ENCODE data around the gene SELENBP1.
"Not testable (repeated sequence)": the region's sequence is repeated elsewhere in the genome, so short reads cannot be mapped to it uniquely, and the experiment has no call there.

Gene SELENBP1

DNA sequence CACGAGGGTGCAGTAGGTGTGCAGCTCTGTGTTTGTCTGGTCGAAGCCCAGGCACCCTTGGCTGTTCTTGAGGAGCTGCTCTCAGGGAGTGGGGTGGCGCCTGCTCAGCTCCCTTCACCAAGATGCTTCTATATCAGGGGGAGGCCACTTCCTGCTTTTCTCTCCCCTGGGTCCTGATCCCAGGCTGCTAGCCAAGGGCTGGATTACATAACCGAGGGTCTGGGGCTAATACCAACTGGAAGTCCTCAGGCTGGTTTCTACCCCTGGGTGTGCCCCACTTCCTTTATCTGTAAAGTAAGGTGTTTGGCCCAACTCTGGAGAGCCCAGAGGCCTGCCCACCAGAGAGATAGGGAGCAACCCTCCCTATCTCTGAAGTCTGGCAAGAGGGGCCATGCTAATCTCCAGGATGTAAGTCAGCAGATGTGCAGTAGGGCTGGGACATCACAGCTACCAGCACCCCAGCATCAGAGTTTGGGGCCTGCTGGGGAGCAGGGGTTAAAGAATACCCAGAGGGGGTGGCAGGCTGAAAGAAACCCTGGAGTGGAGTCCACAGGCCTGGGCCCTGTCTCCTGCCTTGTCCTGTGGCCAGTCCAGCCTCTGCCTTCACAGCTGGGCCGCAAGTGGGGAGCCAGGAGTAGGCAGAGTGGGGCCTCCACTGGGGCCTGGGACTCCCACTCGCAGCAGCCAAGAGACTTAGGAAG, 2.1 kb downstream of the SELENBP1 start:
- Histone ChIP-seq H3K27ac (ENCODE audit: low read depth, low read length) (peak overlapping the region; percentile 86), H3K4me3 (ENCODE audit: low read length) (peak overlapping the region; percentile 51), H3K4me1 (ENCODE audit: control insufficient read depth, insufficient read depth, low read length) (peaks cover 19% of the 10 kb centered on the region), H3K9ac (ENCODE audit: low read length) (peak overlapping the region; percentile 32), H3K27me3 (ENCODE audit: control insufficient read depth, insufficient read depth, low read length) (no peaks in the 10 kb centered on the region), H3K36me3 (ENCODE audit: control insufficient read depth, insufficient read depth, low read length) (peaks cover 14% of the 10 kb centered on the region)

DNA sequence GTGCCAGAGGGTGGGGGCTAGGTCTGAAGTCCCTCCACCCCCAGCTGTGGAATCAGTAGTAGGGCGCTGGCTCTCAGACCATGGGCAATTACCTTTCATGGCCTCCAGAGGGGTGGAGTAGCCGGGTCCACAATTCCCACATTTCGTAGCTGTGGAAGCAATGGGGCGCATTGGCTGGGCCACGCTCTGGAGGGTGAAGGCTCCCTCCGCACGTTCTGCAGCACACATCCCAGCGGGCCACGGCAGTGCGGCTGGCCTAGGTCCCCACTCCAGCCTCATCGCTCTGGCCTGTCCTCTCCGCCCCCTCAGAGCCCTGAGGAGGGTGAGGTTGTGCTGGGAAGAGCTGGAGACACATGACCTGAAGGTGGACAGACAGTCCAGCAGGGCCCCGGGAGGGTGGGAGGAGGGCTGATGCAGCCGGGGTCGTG, 2.9 kb downstream of the SELENBP1 start:
- Histone ChIP-seq H3K36me3 (ENCODE audit: control insufficient read depth, insufficient read depth, low read length) (peaks cover 21% of the 10 kb centered on the region), H3K4me1 (ENCODE audit: control insufficient read depth, insufficient read depth, low read length) (peaks cover 19% of the 10 kb centered on the region), H3K27me3 (ENCODE audit: control insufficient read depth, insufficient read depth, low read length) (no peaks in the 10 kb centered on the region), H3K27ac (ENCODE audit: low read depth, low read length) (no peak overlapping the region), H3K9ac (ENCODE audit: low read length) (no peak overlapping the region), H3K4me3 (ENCODE audit: low read length) (peak overlapping the region; percentile 51)

DNA sequence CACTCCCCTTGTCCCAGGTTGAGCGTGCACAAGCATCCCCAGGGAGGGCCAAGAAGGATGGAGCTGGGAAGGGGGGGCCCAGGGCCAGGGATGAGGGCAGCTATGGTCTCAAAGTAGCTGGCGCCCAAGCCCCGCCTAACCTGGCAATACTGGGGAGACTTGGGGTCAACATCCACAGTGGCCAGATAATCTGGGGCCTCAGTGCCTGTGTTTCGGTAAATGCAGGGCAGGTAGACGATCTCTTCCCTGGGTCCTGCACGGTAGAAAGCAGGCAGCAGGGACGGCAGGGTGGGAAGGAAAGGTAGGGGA, 3.2 kb downstream of the SELENBP1 start:
- Histone ChIP-seq H3K4me1 (ENCODE audit: control insufficient read depth, insufficient read depth, low read length) (peaks cover 19% of the 10 kb centered on the region), H3K9ac (ENCODE audit: low read length) (no peak overlapping the region), H3K4me3 (ENCODE audit: low read length) (no peak overlapping the region), H3K27ac (ENCODE audit: low read depth, low read length) (no peak overlapping the region), H3K27me3 (ENCODE audit: control insufficient read depth, insufficient read depth, low read length) (no peaks in the 10 kb centered on the region), H3K36me3 (ENCODE audit: control insufficient read depth, insufficient read depth, low read length) (peaks cover 25% of the 10 kb centered on the region)

DNA sequence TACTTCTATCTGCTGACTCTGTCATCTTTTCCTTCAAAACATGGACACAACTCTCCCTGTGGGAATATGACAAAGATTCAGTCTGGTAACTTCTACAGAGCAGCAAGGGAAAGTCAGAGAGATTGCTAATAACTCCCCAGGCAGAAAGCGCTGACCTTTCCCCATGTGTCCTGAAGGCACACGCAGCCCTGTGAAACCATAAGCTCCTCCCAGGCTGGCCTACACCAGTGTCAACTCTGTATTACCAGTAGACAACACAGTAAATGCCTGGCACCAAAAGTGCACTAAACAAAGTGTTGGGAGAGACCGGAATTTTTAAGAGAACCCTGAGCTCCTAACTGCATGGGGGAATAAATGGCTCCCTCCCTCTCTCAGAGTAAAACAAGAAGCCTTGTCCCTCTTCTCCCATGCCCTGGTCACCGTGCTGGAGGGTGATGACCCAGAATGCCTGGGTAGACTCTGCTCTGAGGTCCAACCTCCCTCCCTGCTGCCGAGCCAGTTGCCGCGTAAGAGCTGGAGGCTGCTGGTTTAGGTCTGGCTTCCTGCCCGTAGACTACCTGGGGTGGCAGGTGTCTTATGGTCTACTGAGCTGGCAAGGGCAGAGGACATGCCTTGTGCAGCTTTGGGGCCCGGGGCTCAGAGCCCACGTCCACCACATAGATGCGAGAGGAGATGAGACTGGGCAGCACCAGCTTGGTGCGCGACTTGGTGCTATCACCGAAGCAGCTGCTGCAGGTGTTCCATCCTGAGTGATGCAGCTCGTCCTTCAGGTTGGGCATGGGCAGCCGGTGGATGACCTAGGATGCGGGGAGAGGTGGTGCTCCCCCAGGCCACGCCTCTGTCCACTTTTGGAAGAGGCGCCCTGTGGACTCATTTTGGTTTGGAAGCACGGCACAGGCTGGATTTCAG, 3.9 kb downstream of the SELENBP1 start:
- no peak overlapping the region for H3K9ac ChIP-seq (ENCODE audit: low read length)
- no peak overlapping the region for H3K4me3 ChIP-seq (ENCODE audit: low read length)
- H3K4me1 ChIP-seq (ENCODE audit: control insufficient read depth, insufficient read depth, low read length): peaks cover 19% of the 10 kb centered on the region
- peaks cover 28% of the 10 kb centered on the region for H3K36me3 ChIP-seq (ENCODE audit: control insufficient read depth, insufficient read depth, low read length)
- H3K27ac ChIP-seq (ENCODE audit: low read depth, low read length): no peak overlapping the region
- no peaks in the 10 kb centered on the region for H3K27me3 ChIP-seq (ENCODE audit: control insufficient read depth, insufficient read depth, low read length)

DNA sequence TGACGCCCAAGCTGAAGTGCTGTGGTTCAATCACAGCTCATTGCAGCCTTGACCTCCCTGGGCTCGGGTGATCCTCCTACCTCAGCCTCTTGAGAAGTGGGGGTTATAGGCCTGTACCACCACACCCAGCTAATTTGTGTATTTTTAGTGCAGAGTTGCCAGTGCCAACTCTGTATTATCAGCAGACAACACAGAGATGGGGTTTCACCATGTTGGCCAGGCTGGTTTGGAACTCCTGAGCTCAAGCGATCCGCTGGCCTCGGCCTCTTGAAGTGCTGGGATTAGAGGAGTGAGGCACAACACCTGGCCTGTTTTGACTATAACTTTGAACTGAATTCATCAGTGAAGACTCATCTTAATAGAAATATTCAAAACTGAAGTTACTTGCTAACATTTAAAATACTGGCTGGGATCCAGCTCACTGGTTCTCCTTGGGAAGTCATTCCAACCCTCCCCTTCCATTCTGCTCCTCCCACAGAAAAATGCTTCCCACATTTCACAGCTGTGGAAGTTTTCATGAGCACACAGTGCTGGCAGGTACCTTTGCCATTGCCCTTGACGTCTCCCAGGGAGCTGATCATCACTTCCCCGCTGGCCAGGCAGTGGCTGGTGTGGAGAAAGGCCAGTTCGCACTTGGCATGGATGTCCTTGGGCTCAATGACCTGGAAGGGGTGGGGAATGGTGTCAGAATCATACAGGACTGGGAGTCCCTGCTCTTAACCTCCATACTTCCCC, 4.7 kb downstream of the SELENBP1 start:
- no peaks in the 10 kb centered on the region for H3K27me3 ChIP-seq (ENCODE audit: control insufficient read depth, insufficient read depth, low read length)
- no peak overlapping the region for H3K4me3 ChIP-seq (ENCODE audit: low read length)
- peaks cover 19% of the 10 kb centered on the region for H3K4me1 ChIP-seq (ENCODE audit: control insufficient read depth, insufficient read depth, low read length)
- peaks cover 28% of the 10 kb centered on the region for H3K36me3 ChIP-seq (ENCODE audit: control insufficient read depth, insufficient read depth, low read length)
- H3K9ac ChIP-seq (ENCODE audit: low read length): no peak overlapping the region
- H3K27ac ChIP-seq (ENCODE audit: low read depth, low read length): no peak overlapping the region

DNA sequence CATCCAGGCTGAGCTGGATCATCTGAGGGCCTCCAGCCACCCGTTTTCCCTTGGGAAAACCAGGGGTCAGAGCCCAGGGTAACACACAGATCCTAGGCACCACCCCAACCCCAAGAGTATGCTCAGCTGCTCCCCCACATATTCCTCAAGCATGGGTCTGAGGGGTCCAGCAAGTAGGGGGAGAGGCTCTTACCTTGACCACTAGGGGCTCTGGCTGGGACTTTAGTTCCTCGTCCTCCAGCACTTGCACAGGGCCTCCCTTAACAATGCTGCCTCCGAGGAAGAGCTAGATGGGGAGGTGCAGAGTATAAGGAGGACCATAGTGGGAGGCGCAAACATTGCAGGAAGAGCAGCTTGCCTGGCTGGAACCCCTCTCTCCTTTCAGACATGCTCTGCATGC, 7.5 kb downstream of the SELENBP1 start:
- Histone ChIP-seq H3K27me3 (ENCODE audit: control insufficient read depth, insufficient read depth, low read length) (no peaks in the 10 kb centered on the region), H3K4me1 (ENCODE audit: control insufficient read depth, insufficient read depth, low read length) (peaks cover 4% of the 10 kb centered on the region), H3K4me3 (ENCODE audit: low read length) (no peak overlapping the region), H3K9ac (ENCODE audit: low read length) (no peak overlapping the region), H3K36me3 (ENCODE audit: control insufficient read depth, insufficient read depth, low read length) (peaks cover 28% of the 10 kb centered on the region), H3K27ac (ENCODE audit: low read depth, low read length) (no peak overlapping the region)

DNA sequence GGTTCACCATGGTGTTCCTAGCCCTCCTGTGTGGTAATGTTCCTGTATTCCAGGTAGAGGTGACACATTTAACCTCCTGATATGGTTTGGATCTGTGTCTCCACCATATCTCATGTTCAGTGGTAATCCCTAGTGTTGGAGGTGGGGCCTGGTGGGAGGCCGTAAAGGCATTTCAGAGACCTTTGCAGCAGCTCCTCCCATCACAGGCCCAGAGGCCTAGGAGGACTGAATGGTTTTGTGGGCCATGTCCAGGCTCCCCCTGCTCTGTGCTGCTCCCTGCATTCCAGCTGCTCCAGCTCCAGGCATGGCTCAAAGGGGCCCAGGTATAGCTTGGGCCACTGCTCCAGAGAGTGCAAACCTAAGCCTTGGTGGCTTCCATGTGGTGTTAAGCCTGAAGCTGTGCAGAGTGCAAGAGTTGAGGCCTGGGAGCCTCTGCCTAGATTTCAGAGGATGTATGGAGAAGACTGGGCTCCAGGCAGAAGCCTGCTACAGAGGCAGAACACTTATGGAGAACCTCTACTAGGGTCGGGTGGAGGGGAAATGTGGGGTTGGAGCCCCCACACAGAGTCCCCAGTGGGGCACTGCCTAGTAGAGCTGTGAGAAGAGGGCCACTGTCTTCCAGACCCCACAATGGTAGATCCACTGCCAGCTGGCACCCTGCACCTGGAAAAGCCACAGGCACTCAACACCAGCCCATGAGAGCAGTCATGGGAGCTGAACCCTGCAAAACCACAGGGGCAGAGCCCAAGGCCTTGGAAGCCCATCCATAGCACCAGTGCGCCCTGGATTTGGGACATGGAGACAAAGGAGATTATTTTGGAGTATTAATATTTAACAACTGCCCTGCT, 10.0 kb downstream of the SELENBP1 start:
- Histone ChIP-seq H3K4me1 (ENCODE audit: control insufficient read depth, insufficient read depth, low read length) (no peaks in the 10 kb centered on the region), H3K36me3 (ENCODE audit: control insufficient read depth, insufficient read depth, low read length) (peaks cover 28% of the 10 kb centered on the region)

DNA sequence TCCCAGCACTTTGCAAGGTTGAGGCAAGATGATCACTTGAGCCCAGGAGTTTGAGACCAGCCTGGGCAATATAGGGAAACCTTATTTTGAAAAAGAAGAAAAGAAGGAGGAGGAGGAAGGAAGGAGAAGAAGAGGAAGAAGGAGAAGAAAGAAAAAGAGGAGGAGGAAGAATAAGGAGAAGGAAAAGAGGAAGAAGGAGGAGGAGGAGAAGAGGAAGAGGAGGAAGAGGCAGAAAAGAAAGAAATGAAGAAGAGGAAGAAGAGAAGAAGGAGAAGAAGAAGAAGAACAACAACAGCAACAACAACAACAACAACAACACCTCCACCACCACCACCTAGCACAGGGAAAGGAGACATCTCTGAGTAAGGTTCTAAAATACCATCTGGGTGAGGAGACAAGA, 10.6 kb downstream of the SELENBP1 start:
- Histone ChIP-seq H3K27ac (ENCODE audit: low read depth, low read length) (no peak overlapping the region), H3K4me1 (ENCODE audit: control insufficient read depth, insufficient read depth, low read length) (no peaks in the 10 kb centered on the region), H3K27me3 (ENCODE audit: control insufficient read depth, insufficient read depth, low read length) (no peaks in the 10 kb centered on the region), H3K4me3 (ENCODE audit: low read length) (no peak overlapping the region), H3K9ac (ENCODE audit: low read length) (no peak overlapping the region), H3K36me3 (ENCODE audit: control insufficient read depth, insufficient read depth, low read length) (peaks cover 28% of the 10 kb centered on the region)

More for the DNA sequence above, 10.0 kb downstream of the SELENBP1 start:
- Histone ChIP-seq H3K4me3 (ENCODE audit: low read length) (no peak overlapping the region), H3K27me3 (ENCODE audit: control insufficient read depth, insufficient read depth, low read length) (no peaks in the 10 kb centered on the region), H3K9ac (ENCODE audit: low read length) (no peak overlapping the region), H3K27ac (ENCODE audit: low read depth, low read length) (no peak overlapping the region)

DNA sequence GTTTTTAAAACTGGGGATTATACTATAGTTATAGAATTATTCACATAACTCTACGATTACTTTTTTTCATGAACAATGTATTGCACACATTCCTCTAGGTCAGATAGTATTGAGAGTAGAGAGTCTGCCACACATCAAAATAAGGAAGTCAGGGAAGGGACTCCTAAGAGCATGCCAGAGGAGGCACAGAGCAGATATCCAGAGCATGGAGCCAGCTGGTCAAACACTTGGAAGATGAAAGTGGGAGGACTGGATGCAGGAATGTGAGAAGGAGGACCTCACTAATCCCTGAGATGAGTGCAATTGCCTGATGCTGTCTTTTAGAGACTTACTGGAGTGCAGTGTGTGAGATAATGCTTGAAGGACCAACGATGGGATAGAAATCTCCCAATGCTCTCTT, 15.8 kb downstream of the SELENBP1 start:
- Histone ChIP-seq H3K4me3 (ENCODE audit: low read length) (no peak overlapping the region), H3K36me3 (ENCODE audit: control insufficient read depth, insufficient read depth, low read length) (no peaks in the 10 kb centered on the region), H3K27ac (ENCODE audit: low read depth, low read length) (no peak overlapping the region), H3K9ac (ENCODE audit: low read length) (no peak overlapping the region), H3K27me3 (ENCODE audit: control insufficient read depth, insufficient read depth, low read length) (no peaks in the 10 kb centered on the region), H3K4me1 (ENCODE audit: control insufficient read depth, insufficient read depth, low read length) (no peaks in the 10 kb centered on the region)

DNA sequence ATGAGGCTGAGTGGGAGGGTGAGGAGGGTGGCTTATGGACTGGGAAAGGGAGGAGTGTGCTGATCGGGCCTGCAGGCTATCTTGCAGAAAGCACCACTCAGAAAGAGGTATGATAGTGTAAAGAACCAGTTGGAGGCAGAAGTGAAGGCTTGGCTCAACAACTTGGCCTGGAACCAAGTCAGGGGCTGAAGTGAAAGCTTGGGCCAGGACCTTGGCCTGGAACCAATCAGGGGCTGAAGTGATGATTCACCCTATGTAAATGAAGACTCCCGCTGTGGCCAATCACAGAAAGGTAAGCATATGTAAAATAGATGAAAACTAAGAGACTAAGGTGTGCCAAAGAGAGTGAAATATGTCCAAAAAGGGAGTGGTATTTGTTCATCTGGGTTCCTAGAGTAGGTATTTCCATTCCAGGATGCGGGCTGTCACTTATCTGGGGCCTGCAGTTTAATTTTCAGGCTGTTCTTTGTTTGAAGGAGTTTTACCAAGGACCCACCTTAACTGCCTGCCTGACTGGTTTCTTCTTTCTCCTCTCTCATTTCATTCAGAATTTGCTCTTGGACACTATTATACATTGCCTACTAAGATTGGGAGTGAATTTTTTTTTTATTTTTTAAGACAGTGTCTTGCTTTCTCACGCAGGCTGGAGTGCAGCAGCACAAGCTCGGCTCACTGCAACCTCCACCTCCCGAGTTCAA, 20.3 kb downstream of the SELENBP1 start:
- H3K27ac ChIP-seq (ENCODE audit: low read depth, low read length): no peak overlapping the region
- no peaks in the 10 kb centered on the region for H3K27me3 ChIP-seq (ENCODE audit: control insufficient read depth, insufficient read depth, low read length)
- no peaks in the 10 kb centered on the region for H3K36me3 ChIP-seq (ENCODE audit: control insufficient read depth, insufficient read depth, low read length)
- no peak overlapping the region for H3K4me3 ChIP-seq (ENCODE audit: low read length)
- peaks cover 5% of the 10 kb centered on the region for H3K4me1 ChIP-seq (ENCODE audit: control insufficient read depth, insufficient read depth, low read length)
- no peak overlapping the region for H3K9ac ChIP-seq (ENCODE audit: low read length)

DNA sequence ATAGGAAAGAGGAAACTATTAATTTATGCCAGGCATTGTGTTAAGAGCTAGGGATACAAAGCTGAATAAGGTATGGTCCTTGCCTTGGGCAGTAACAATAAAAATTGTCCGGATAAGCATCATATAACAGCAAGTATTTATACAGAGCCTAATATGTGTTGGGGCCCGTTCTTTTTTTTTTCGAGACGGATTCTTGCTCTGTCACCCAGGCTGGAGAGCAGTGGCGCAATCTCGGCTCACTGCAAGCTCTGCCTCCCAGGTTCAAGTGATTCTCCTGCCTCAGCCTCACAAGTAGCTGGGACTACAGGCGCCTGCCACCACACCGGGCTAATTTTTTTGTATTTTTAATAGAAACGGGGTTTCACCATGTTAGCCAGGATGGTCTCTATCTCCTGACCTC, 22.2 kb downstream of the SELENBP1 start:
- not testable (repeated sequence) for H3K36me3 ChIP-seq (ENCODE audit: control insufficient read depth, insufficient read depth, low read length); H3K4me3 ChIP-seq (ENCODE audit: low read length); H3K27ac ChIP-seq (ENCODE audit: low read depth, low read length); H3K9ac ChIP-seq (ENCODE audit: low read length); H3K27me3 ChIP-seq (ENCODE audit: control insufficient read depth, insufficient read depth, low read length)
- H3K4me1 ChIP-seq (ENCODE audit: control insufficient read depth, insufficient read depth, low read length): peaks cover 11% of the 10 kb centered on the region
